ENCODE results near the gene LSM7. TPM values are rescaled to one million over a fixed set of nuclear protein-coding genes. Genes with fewer than 3 reads are reported as not detected.

Gene LSM7
- polyA plus RNA-seq, 1 donor from 2014 or later: 550 TPM

GRCh38 chr19:2327773-2328400 lies 499 bp downstream of the LSM7 start:
- Histone ChIP-seq H4K20me1 (ENCODE audit: insufficient read depth) (no peaks in the 10 kb centered on the region), H3K79me2 (replicated peaks; ENCODE audit: insufficient read depth, low read length) (peaks cover 50% of the 10 kb centered on the region), H3K9me3 (ENCODE audit: low read length) (no peaks in the 10 kb centered on the region), H3K9ac (ENCODE audit: low read length) (peak overlapping the region; percentile 89), H3K4me2 (ENCODE audit: low read length) (peak overlapping the region; percentile 49), H3K9me2 (ENCODE audit: insufficient read depth, low read length) (no peaks in the 10 kb centered on the region), H2AFZ (ENCODE audit: low read depth, low read length) (peak overlapping the region; percentile 19), H3F3A (ENCODE audit: insufficient read depth, low read length, poor library complexity, severe bottlenecking) (no peaks in the 10 kb centered on the region), H3K36me3 (ENCODE audit: insufficient read depth, low read length) (no peaks in the 10 kb centered on the region), H3K27me3 (ENCODE audit: insufficient read depth, low read depth, low read length) (no peaks in the 10 kb centered on the region), H3K27ac (ENCODE audit: low read length) (peak overlapping the region; percentile 89), H3K4me3 (ENCODE audit: low read length) (peak overlapping the region; percentile 98)
- TF ChIP-seq POLR2AphosphoS5 (IDR thresholded peaks at IDR 0.05): peak; percentile 53
- TF ChIP-seq EP300 (conservative IDR thresholded peaks at IDR 0.05; ENCODE audit: poor library complexity, severe bottlenecking): no peak

DNA sequence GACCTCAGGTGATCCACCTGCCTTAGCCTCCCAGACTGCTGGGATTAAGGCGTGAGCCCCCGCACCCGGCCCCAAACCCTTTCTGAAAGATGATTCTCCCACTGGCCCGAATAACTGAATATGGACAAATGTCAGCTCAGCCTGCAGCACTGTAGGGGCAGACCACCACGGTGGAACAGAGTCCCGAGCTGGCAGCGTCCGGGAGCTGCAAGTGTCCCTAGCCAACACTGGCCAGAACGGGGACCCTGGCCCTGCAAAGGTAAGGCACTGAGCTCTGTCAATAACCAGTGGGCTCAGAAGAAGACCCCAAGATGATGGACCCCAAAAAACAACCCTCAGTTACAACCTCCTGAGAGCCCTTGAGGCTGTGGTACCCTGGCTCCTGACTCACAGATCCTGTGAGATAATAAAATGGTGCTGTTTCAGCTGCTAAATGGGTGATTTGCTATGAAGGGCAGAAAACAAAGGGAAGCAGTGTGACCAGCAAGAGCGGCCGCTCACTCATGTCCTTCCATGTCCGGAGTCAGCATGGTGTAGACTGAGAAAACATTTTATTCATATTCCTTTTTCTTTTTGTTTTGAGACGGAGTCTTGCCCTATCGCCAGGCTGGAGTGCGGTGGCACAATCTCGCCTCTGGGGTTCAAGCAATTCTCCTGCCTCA lies 1.6 kb downstream of the LSM7 start:
- Histone ChIP-seq H3K4me3 (ENCODE audit: low read length) (peak overlapping the region; percentile 98), H3K4me2 (ENCODE audit: low read length) (no peak overlapping the region), H3F3A (ENCODE audit: insufficient read depth, low read length, poor library complexity, severe bottlenecking) (no peaks in the 10 kb centered on the region), H3K27me3 (ENCODE audit: insufficient read depth, low read depth, low read length) (no peaks in the 10 kb centered on the region), H3K79me2 (replicated peaks; ENCODE audit: insufficient read depth, low read length) (peaks cover 42% of the 10 kb centered on the region), H3K27ac (ENCODE audit: low read length) (peak overlapping the region; percentile 89), H2AFZ (ENCODE audit: low read depth, low read length) (no peak overlapping the region), H3K9me3 (ENCODE audit: low read length) (no peaks in the 10 kb centered on the region), H3K9ac (ENCODE audit: low read length) (peak overlapping the region; percentile 89), H4K20me1 (ENCODE audit: insufficient read depth) (no peaks in the 10 kb centered on the region), H3K9me2 (ENCODE audit: insufficient read depth, low read length) (no peaks in the 10 kb centered on the region), H3K36me3 (ENCODE audit: insufficient read depth, low read length) (no peaks in the 10 kb centered on the region)
- TF ChIP-seq MXI1 (conservative IDR thresholded peaks at IDR 0.05; ENCODE audit: poor library complexity, severe bottlenecking): no peak
- no peak for TF ChIP-seq SMC3 (conservative IDR thresholded peaks at IDR 0.05; ENCODE audit: poor library complexity)
- no peak for TF ChIP-seq EZH2 (IDR thresholded peaks at IDR 0.05; ENCODE audit: borderline replicate concordance, insufficient read depth, low read length, poor library complexity, severe bottlenecking)
- TF ChIP-seq RAD21 (conservative IDR thresholded peaks at IDR 0.05): no peak
- TF ChIP-seq CTCF (IDR thresholded peaks at IDR 0.05; ENCODE audit: poor library complexity, severe bottlenecking): no peak
- no peak for TF ChIP-seq POLR2AphosphoS5 (IDR thresholded peaks at IDR 0.05)
- no peak for TF ChIP-seq EP300 (conservative IDR thresholded peaks at IDR 0.05; ENCODE audit: poor library complexity, severe bottlenecking)
- TF ChIP-seq, protein P1, sequence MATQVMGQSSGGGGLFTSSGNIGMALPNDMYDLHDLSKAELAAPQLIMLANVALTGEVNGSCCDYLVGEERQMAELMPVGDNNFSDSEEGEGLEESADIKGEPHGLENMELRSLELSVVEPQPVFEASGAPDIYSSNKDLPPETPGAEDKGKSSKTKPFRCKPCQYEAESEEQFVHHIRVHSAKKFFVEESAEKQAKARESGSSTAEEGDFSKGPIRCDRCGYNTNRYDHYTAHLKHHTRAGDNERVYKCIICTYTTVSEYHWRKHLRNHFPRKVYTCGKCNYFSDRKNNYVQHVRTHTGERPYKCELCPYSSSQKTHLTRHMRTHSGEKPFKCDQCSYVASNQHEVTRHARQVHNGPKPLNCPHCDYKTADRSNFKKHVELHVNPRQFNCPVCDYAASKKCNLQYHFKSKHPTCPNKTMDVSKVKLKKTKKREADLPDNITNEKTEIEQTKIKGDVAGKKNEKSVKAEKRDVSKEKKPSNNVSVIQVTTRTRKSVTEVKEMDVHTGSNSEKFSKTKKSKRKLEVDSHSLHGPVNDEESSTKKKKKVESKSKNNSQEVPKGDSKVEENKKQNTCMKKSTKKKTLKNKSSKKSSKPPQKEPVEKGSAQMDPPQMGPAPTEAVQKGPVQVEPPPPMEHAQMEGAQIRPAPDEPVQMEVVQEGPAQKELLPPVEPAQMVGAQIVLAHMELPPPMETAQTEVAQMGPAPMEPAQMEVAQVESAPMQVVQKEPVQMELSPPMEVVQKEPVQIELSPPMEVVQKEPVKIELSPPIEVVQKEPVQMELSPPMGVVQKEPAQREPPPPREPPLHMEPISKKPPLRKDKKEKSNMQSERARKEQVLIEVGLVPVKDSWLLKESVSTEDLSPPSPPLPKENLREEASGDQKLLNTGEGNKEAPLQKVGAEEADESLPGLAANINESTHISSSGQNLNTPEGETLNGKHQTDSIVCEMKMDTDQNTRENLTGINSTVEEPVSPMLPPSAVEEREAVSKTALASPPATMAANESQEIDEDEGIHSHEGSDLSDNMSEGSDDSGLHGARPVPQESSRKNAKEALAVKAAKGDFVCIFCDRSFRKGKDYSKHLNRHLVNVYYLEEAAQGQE (IDR thresholded peaks at IDR 0.05; ENCODE audit: borderline replicate concordance): no peak
- no peak for TF ChIP-seq TAF1 (IDR thresholded peaks at IDR 0.05; ENCODE audit: low read depth)

All from neural cell (in vitro differentiated cells).